Measurements from ENCODE around the gene CNTNAP2. TPM values are rescaled to one million over a fixed set of nuclear protein-coding genes. Genes with fewer than 3 reads are reported as not detected.

Gene CNTNAP2
- total and polyA plus RNA-seq, 8 donors: 0.94 to 42.5 (median 38.6) TPM

DNA sequence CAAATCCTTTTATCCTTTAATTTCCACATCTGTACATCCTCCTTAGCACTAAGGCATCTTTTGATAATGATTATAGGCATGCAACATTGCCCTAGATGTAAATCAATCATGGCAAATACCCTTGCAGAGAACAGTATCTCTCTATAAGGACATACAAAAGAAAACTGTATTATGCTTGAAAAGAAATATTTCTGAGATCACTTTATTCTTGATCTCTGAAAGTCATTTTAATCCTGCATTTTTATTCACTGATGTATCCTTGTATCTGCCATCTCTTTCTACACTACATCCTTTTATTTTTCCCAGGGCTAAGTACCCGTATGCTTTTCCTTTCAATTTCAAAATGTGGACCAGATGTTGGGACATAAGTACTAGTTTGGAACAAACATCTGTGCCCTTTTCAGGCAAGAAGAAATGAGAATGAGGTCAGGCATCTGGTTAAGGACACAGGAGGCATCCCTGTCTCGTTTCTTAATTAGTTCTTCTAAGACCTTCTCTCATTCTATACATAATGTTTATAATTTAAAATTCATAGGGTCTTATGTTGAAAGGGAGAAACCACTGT is 338.6 kb downstream of the CNTNAP2 start:
- H3K27ac ChIP-seq: no peak overlapping the region
- TF ChIP-seq, protein P1, sequence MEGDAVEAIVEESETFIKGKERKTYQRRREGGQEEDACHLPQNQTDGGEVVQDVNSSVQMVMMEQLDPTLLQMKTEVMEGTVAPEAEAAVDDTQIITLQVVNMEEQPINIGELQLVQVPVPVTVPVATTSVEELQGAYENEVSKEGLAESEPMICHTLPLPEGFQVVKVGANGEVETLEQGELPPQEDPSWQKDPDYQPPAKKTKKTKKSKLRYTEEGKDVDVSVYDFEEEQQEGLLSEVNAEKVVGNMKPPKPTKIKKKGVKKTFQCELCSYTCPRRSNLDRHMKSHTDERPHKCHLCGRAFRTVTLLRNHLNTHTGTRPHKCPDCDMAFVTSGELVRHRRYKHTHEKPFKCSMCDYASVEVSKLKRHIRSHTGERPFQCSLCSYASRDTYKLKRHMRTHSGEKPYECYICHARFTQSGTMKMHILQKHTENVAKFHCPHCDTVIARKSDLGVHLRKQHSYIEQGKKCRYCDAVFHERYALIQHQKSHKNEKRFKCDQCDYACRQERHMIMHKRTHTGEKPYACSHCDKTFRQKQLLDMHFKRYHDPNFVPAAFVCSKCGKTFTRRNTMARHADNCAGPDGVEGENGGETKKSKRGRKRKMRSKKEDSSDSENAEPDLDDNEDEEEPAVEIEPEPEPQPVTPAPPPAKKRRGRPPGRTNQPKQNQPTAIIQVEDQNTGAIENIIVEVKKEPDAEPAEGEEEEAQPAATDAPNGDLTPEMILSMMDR (IDR thresholded peaks at IDR 0.05): no peak
- peaks cover 0 to 6% of the 10 kb centered on the region in 2 donors for H3K9me3 ChIP-seq
- no peaks in the 10 kb centered on the region for H3K27me3 ChIP-seq
- ATAC-seq (no peak), DNase-seq (peak in 1 of 4 donors; percentile 2)
- intact Hi-C loops (cut with DNase I): no loop called here
- no peak overlapping the region for H3K4me3 ChIP-seq
- H3K4me1 ChIP-seq: no peaks in the 10 kb centered on the region
- no peaks in the 10 kb centered on the region for H3K36me3 ChIP-seq

DNA sequence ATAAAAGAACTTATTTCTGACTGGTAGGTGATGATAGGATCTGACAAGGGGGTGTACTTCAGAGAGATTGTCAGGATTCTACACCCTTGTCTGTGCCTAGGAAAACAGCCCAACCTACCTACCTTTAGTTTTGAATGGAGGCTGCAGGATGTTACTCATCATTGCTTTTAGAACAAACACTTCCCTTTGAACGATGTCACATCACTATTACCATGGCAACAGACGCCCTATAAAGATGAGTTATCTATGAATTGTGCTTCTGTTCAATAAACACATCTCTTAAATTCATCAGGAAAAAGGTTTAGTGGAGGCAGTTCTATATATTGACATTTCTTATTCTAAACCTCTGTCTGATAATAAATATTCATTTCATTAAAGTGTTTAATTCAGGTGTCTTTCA is 362.4 kb downstream of the CNTNAP2 start:
- Histone ChIP-seq H3K27ac (no peak overlapping the region), H3K27me3 (no peaks in the 10 kb centered on the region), H3K36me3 (no peaks in the 10 kb centered on the region), H3K4me3 (no peak overlapping the region), H3K4me1 (no peaks in the 10 kb centered on the region), H3K9me3 (peaks cover 0 to 10% of the 10 kb centered on the region in 2 donors)
- ATAC-seq (no peak), DNase-seq (no peak)
- TF ChIP-seq, protein P1 (IDR thresholded peaks at IDR 0.05): no peak
- intact Hi-C loops (cut with DNase I): no loop called here

DNA sequence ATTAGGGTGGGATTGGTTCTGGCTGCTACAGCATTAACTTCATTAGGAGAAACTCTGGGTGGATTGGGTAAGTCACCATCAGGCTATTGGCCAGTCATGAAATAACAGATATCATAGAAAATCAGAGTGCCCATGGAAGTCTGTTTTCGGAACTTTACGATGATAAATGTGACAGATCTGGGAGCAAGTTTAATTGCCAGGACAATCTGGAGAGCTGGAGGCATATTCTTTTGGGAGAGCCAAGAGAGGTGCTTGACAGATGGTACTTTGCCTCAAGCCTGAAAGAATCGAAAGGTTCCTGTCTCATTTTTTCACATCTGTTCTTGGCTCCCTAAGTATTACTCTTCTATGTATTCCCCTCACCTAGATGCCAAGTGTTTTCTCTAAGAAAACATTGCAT is 369.9 kb downstream of the CNTNAP2 start:
- Histone ChIP-seq H3K4me1 (no peaks in the 10 kb centered on the region), H3K36me3 (no peaks in the 10 kb centered on the region), H3K27ac (no peak overlapping the region), H3K9me3 (peaks cover 0 to 14% of the 10 kb centered on the region in 2 donors), H3K4me3 (no peak overlapping the region), H3K27me3 (no peaks in the 10 kb centered on the region)
- ATAC-seq (no peak), DNase-seq (no peak)
- intact Hi-C loops (cut with DNase I): no loop called here
- TF ChIP-seq, protein P1 (IDR thresholded peaks at IDR 0.05): no peak

DNA sequence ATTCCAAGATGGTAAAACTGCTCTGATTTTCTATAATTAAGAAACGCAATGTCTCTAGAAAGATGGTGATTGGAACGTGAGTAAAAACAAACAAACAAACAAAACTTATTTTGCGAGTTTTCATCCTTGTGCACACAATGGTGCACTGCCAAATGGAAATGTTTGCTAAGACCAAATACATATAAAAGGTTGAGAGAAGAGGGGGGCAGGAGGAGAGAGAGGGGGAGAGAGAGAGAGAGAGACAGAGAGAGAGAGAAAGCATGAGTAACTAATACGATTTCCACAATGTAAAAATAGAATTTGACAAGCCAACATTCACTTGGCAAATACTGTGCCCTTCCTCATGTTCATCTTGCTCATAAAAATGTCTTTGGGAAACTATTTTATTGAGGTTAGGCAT is 375.4 kb downstream of the CNTNAP2 start:
- Histone ChIP-seq H3K4me3 (no peak overlapping the region), H3K4me1 (no peaks in the 10 kb centered on the region), H3K27me3 (no peaks in the 10 kb centered on the region), H3K27ac (no peak overlapping the region), H3K9me3 (peaks cover 0 to 25% of the 10 kb centered on the region in 2 donors), H3K36me3 (no peaks in the 10 kb centered on the region)
- intact Hi-C loops (cut with DNase I): no loop called here
- TF ChIP-seq, protein P1 (IDR thresholded peaks at IDR 0.05): no peak
- no peak for DNase-seq
- no peak for ATAC-seq

DNA sequence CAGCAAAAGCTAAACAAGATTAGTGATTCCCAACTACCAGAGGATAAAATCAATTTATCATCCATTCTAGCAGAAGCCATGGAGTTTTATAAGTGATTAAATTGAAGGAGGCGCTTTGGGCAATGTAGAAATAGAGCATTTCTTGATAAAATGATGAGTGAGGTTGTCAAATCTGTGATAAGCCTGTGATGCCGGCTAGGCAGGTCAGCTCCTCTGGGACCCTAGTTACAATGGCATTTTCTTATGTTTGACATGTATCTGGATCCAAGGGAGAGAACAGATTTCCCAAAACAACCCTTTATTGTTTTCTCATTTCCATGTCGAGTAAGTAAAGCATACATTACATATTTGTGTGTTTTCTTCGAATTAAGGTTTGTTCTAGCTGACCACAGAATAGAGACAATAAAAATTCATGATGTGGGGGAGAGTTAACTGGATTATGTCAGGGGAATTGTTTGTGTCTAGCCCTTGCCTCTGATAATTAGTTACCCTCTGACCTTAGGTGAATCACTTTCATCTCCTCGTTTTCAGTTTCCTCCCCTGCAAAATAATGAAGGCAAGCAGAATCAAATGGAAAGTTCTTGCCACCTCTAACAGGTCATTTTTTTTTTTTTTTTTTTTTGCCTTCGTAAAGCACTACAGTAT is 378.5 kb downstream of the CNTNAP2 start:
- ATAC-seq (no peak), DNase-seq (no peak)
- Histone ChIP-seq H3K36me3 (no peaks in the 10 kb centered on the region), H3K27ac (no peak overlapping the region), H3K27me3 (no peaks in the 10 kb centered on the region), H3K4me1 (no peaks in the 10 kb centered on the region), H3K9me3 (peaks cover 0 to 27% of the 10 kb centered on the region in 2 donors), H3K4me3 (no peak overlapping the region)
- intact Hi-C loops (cut with DNase I): no loop called here
- TF ChIP-seq, protein P1 (IDR thresholded peaks at IDR 0.05): no peak

All from left lung (tissue), 10 donors.